GM21360 (cell line): ENCODE results near the gene ZBTB8OS.
"Not testable (repeated sequence)": the region's sequence is repeated elsewhere in the genome, so short reads cannot be mapped to it uniquely, and the experiment has no call there.

ENCODE experiments used
- ATAC-seq: cut with Tn5 transposase; IDR thresholded peaks from one replicate; pipeline ENCODE4 v1.9.1; 2021; ENCODE audit warnings: mild to moderate bottlenecking, moderate library complexity; ENCODE audit not compliant: unreplicated experiment

Gene ZBTB8OS

GRCh38 chr1:32650248-32650751 is at the start of gene ZBTB8OS:
TSS of gene ZBTB8OS (minus strand) at chr1:32650550. CDS start at chr1:32650529, 21 bp downstream.
- peak; percentile 51 for ATAC-seq

GRCh38 chr1:32696996-32697395 is 46.6 kb upstream of the ZBTB8OS start:
- ATAC-seq, result not testable (repeated sequence)

GRCh38 chr1:32696041-32696440 is 45.7 kb upstream of the ZBTB8OS start:
- no peak for ATAC-seq

DNA sequence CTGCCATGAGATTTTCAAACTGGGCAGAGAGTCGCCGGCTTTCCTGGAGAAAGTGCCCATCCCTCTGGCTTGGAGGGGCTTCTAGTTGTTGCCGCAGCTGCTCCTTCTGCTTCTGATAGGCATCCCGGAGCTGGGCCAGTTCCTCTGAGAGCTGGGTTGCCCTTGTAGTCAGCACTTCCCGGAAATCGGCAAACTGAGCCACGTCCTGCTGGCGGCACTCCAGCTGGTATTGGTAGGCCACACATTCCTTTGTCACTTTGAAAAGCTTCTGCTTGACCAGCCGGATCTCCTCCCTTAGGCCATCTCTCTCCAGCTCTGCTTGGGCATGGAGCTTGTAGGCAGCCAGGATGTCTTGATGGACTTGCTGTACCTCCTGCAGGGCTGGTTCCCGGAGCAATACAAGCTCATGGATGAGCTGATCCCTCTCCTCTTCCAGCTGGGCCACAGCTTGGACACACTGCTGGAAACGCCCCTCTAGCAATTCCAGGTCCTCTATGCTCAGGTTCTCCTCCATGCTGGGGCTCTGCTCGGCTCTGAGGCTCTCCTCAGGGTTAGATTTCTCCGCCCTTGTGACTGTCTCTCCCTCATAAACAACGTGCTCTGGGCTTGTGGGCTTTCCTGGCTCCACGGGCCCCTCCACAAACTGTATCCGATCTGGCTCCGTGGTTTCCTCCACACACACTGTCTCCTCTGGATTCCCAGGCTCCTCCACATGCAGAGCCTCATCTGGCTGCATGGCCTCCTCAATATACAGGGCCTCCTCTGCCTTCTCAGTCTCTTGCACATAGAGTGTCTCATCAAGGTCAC is 45.0 kb upstream of the ZBTB8OS start:
- ATAC-seq, result no peak

- ATAC-seq, result no peak
These were observed 43.3 kb upstream of the ZBTB8OS start for GRCh38 chr1:32693455-32694174.

DNA sequence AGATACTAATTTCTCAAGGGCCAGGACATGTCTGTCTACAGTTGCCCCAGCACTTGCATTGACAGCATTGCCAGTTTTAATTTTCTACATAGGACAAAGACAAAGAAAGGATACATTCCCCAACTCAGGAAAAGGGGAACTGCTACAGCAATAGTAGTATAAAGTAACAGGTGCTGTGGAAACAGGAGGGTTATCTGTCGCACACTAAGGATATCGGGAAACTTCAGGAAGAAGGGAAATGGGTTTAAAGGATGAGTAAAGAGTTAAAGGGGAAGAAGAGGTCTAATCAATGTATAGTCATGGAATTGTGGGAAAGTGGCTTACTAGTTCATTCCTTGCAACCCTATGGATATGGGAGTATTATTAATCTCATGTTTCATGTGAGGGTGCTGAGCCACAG is 36.0 kb upstream of the ZBTB8OS start:
- ATAC-seq, result no peak

DNA sequence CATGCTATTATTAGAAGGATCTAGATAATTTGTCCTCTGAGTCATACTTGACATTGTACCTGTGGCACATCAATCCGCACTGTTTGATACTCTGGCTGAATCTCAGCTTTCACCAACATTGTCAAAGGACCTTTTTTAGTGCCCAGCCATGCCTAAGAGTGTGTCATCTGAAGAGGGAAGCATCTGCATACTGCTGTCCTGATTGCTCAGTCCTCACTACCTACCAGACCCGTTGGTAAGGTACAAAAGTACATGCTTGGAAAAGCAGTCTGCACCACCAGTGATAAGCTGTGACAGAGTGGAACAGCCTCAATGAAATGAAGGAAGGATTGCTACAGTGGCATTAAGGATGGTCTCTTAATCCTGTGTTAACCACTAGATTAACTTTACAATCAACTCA is 35.1 kb upstream of the ZBTB8OS start:
- ATAC-seq, result no peak

DNA sequence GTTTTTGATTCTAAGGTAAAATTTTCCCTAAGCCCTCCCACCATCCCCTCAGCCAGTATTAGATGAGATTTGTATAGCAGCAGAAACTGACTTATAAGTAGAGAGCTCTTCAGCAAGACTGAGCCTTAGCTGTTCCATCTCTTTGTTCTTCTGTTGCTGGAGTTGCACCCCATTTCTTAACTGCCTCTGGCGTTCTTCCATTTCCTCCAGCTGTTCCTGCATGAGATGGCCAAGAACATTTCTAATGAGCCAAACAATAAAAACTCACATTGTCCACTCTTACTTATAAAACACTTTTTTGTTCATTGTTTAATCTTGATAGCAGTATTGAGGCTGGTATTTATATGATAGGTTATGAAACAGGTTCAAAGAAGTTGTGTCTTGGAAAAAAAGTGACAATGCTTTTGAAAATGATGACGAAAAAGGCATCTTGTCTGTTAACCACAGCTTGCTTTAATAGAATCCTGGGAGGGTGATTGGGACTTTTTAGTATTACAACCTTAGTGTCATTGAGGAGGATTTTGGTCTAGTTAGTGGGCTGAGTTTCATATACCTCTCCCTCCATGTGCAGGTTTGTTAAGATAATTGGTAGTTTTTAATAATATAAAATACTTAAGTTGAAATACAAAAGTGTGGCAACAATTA is 33.9 kb upstream of the ZBTB8OS start:
- ATAC-seq, result no peak

- no peak for ATAC-seq
These were observed 33.0 kb upstream of the ZBTB8OS start for GRCh38 chr1:32683397-32683796.

GRCh38 chr1:32681999-32682398 is 31.6 kb upstream of the ZBTB8OS start:
- ATAC-seq, result no peak

- no peak for ATAC-seq
These were observed 31.2 kb upstream of the ZBTB8OS start for GRCh38 chr1:32681509-32681908.

GRCh38 chr1:32680642-32681041 is 30.3 kb upstream of the ZBTB8OS start:
- no peak for ATAC-seq

- not testable (repeated sequence) for ATAC-seq
These were observed 29.6 kb upstream of the ZBTB8OS start for GRCh38 chr1:32679993-32680392.

DNA sequence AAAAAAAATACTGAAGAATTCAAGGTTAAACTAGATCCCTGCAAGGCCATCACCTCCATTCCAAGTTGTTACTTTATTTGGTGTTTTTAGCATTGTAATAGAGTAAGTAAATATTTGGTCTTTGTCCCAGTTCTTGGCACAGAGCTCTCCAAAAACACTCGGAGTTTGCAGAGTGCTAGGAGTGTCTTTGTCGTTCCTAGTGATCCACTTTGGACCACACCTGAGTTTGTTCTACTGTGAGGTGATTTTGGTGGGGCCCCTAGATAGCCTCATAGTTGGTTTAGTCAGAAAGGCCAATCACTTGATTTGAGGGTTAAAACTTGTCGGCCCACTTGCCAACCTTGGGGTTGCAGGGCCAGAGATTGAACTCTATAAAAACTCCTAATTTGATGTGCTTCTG is 26.6 kb upstream of the ZBTB8OS start:
- ATAC-seq, result no peak

DNA sequence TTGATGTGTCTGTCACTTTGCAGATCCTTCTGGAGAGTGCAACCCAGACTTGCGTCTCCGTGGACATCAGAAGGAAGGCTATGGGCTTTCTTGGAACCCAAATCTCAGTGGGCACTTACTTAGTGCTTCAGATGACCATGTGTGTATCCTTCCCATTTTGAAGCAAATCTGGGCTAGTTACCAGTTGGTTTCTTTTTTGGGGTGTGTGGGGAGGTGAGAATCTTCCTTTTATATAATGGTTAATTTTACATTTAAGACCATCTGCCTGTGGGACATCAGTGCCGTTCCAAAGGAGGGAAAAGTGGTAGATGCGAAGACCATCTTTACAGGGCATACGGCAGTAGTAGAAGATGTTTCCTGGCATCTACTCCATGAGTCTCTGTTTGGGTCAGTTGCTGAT is 18.4 kb upstream of the ZBTB8OS start:
- ATAC-seq, result not testable (repeated sequence)

- ATAC-seq, result no peak
These were observed 16.7 kb upstream of the ZBTB8OS start for GRCh38 chr1:32666901-32667566.

DNA sequence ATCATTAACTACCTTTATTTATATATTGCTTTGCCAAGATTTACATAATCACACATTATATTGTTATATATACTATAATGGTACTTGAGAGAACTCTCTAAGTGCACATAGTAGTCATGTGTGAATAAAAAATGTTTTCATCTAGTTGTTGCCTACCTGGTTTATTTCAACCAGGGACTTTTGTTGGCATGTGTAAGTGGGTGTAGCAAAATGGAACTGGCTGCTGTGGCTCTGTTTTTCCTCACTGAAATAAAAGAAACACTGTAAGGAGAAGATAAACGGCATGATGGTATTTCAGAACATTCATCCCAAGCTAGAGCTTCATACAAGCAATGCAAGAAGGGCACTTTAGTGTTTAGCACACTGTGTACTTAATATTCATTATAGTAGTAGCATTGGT is 15.6 kb upstream of the ZBTB8OS start:
- no peak for ATAC-seq

DNA sequence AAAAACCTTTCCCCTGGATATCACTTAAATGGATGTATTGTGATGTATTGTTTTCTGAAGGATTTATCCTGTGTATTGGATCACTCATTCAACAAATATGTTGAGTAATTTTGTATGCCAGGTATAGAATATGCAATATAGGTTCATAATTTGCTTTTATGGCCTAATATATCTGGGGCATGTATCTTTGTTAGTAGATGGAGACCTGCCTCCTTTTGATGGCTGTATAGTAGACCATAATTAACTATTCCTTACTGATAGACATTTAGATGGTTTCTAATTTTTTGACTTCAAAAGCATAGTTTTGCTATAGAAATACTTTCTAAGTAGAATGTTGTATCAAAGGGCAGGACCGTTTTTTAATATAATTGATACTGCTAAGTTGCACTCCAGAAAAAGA is 9.2 kb upstream of the ZBTB8OS start:
- no peak for ATAC-seq

GRCh38 chr1:32652244-32652962 is 2.1 kb upstream of the ZBTB8OS start:
- ATAC-seq, result no peak

- peak; percentile 13 for ATAC-seq
These were observed 1.2 kb upstream of the ZBTB8OS start for GRCh38 chr1:32651461-32652073.
